HCT116 (cell line): ENCODE data around the gene KCNJ16. TPM values are rescaled to one million over a fixed set of nuclear protein-coding genes. Genes with fewer than 3 reads are reported as not detected.

Experiments used
- ATAC-seq: fragments of 200-7000 bp; cut with Tn5 transposase; 2 replicates; pipeline ENCODE4 v1.9.1; 2020; ENCODE audit warnings: mild to moderate bottlenecking, moderate library complexity
- BruUV-seq: library from RNA; stranded (reverse); fragments of 400-500 nt; replicated peaks from 2 replicates; lab custom pipeline; 2021; lab: Mats Ljungman, UMichigan
- CTCF ChIA-PET: fragments of 300-600 bp; sonication (Branson Sonifier 250); formaldehyde crosslinking; loops from one replicate; lab custom pipeline; 2021; ENCODE audit warnings: antibody characterized with exemption; lab: Charles Lee
- POLR2A ChIA-PET: fragments of 300-600, 350-600 bp; sonication (Branson Sonifier 250); formaldehyde crosslinking; loops from one replicate; lab custom pipeline; 2021; ENCODE audit warnings: antibody characterized with exemption; lab: Charles Lee
- RAD21 ChIA-PET, 2 experiments: fragments of 300-600 bp; sonication (Branson Sonifier 250); formaldehyde crosslinking; loops; one replicate each; lab custom pipeline; 2023; ENCODE audit warnings: low total read pairs in 2 of 2; ENCODE audit not compliant: uncharacterized antibody in 2 of 2, unreplicated experiment in 2 of 2, low non-redundant PET in 1 of 2; lab: Charles Lee
- DNase-seq: peaks from one replicate; pipeline ENCODE4 v3.0.0-alpha.2; 2010; ENCODE audit warnings: low read depth, low spot score
- H2AFZ ChIP-seq: fragments of 200-600 bp; shearing (Covaris generic), sonication (generic); 2 replicates; pipeline ENCODE4 v1.6.1; 2017; ENCODE audit warnings: low read depth, mixed run types, mixed read lengths, antibody characterized with exemption, low read length; ENCODE audit not compliant: poor library complexity, severe bottlenecking
- H3K27ac ChIP-seq: 2 replicates; pipeline ENCODE4 v1.5.1; 2012; ENCODE audit warnings: low read depth, low read length
- H3K27me3 ChIP-seq: fragments of 200-600 bp; sonication (generic); 2 replicates; pipeline ENCODE4 v1.6.1; 2016; ENCODE audit warnings: mixed run types, low read length, mixed read lengths; ENCODE audit not compliant: insufficient read depth
- H3K36me3 ChIP-seq, 2 experiments: fragments of 200-500 bp in 1 of 2; fragments of 200-600 bp in 1 of 2; sonication (Bioruptor generic) in 1 of 2; sonication (generic) in 1 of 2; 2 replicates each; pipeline versions ENCODE4 v1.5.1 to v1.6.1; 2014 to 2016; ENCODE audit warnings: low read length in 2 of 2, inconsistent platforms in 1 of 2, mixed read lengths in 1 of 2, mixed run types in 1 of 2; ENCODE audit not compliant: insufficient read depth in 2 of 2, control insufficient read depth in 1 of 2
- H3K4me1 ChIP-seq, 2 experiments: fragments of 200-600 bp in 1 of 2; sonication (generic) in 1 of 2; 2 replicates each; pipeline versions ENCODE4 v1.5.1 to v1.6.1; 2012 to 2017; ENCODE audit warnings: low read length in 2 of 2, inconsistent platforms in 1 of 2, mild to moderate bottlenecking in 1 of 2, mixed read lengths in 1 of 2, mixed run types in 1 of 2, moderate library complexity in 1 of 2; ENCODE audit not compliant: insufficient read depth in 2 of 2, control insufficient read depth in 1 of 2
- H3K4me2 ChIP-seq: fragments of 200-600 bp; sonication (generic); 2 replicates; pipeline ENCODE4 v1.6.1; 2017; ENCODE audit warnings: mixed run types, low read length, mixed read lengths
- H3K4me3 ChIP-seq, 2 experiments: fragments of 200-600 bp in 1 of 2; sonication (generic) in 1 of 2; replicated peaks in 1 of 2; 2 replicates each; pipeline ENCODE4 v1.5.1; 2011 to 2016; ENCODE audit warnings: low read length in 2 of 2, control low read depth in 1 of 2, low read depth in 1 of 2, mild to moderate bottlenecking in 1 of 2, mixed read lengths in 1 of 2, mixed run types in 1 of 2
- H3K79me2 ChIP-seq: fragments of 200-600 bp; sonication (generic); 2 replicates; pipeline ENCODE4 v1.6.1; 2017; ENCODE audit warnings: mild to moderate bottlenecking, mixed run types, low read length, moderate library complexity, mixed read lengths; ENCODE audit not compliant: insufficient read depth
- H3K9ac ChIP-seq: fragments of 200-600 bp; sonication (generic); 2 replicates; pipeline ENCODE4 v1.6.1; 2016; ENCODE audit warnings: low read length, mixed read lengths
- H3K9me2 ChIP-seq: fragments of 200-600 bp; sonication (generic), shearing (Covaris generic); 2 replicates; pipeline ENCODE4 v1.6.1; 2017; ENCODE audit warnings: mixed run types, mild to moderate bottlenecking, moderate library complexity; ENCODE audit not compliant: insufficient read depth
- H3K9me3 ChIP-seq, 2 experiments: fragments of 200-500 bp in 1 of 2; fragments of 200-600 bp in 1 of 2; sonication (Bioruptor generic) in 1 of 2; sonication (generic) in 1 of 2; 2 replicates each; pipeline ENCODE4 v1.6.1; 2014 to 2017; ENCODE audit warnings: low read length in 2 of 2, mixed read lengths in 2 of 2, inconsistent platforms in 1 of 2, low read depth in 1 of 2, mild to moderate bottlenecking in 1 of 2, mixed run types in 1 of 2, moderate library complexity in 1 of 2; ENCODE audit not compliant: control insufficient read depth in 1 of 2, insufficient read depth in 1 of 2
- H4K20me1 ChIP-seq: fragments of 200-600 bp; sonication (generic), shearing (Covaris generic); 2 replicates; pipeline ENCODE4 v1.6.1; 2017; ENCODE audit warnings: mixed run types, mild to moderate bottlenecking, moderate library complexity; ENCODE audit not compliant: insufficient read depth
- EGR1 ChIP-seq: IDR thresholded peaks from 2 replicates; pipeline ENCODE4 v1.6.1; 2012; ENCODE audit warnings: low read depth
- EZH2phosphoT487 ChIP-seq: fragments of 200-600 bp; IDR thresholded peaks from 2 replicates; pipeline ENCODE4 v1.6.1; 2018; ENCODE audit warnings: antibody characterized with exemption, borderline replicate concordance
- FOSL1 ChIP-seq: IDR thresholded peaks from 2 replicates; pipeline ENCODE4 v1.6.1; 2012; ENCODE audit warnings: low read depth
- JUND ChIP-seq: IDR thresholded peaks from 2 replicates; pipeline ENCODE4 v1.6.1; 2012
- POLR2A ChIP-seq: IDR thresholded peaks from 2 replicates; pipeline ENCODE4 v1.7.0; 2011; ENCODE audit warnings: borderline replicate concordance; ENCODE audit not compliant: insufficient read depth, insufficient read length; ENCODE audit errors: extremely low read depth
- RAD21 ChIP-seq: IDR thresholded peaks from 2 replicates; pipeline ENCODE4 v1.6.1; 2012; ENCODE audit warnings: low read depth, mild to moderate bottlenecking
- SIN3A ChIP-seq: IDR thresholded peaks from 2 replicates; pipeline ENCODE4 v1.6.1; 2012; ENCODE audit warnings: low read depth
- SP1 ChIP-seq: IDR thresholded peaks from 2 replicates; pipeline ENCODE4 v1.6.1; 2012; ENCODE audit warnings: low read depth
- YY1 ChIP-seq: IDR thresholded peaks from 2 replicates; pipeline ENCODE4 v1.6.1; 2011; ENCODE audit warnings: low read length, low read depth, moderate library complexity, mild to moderate bottlenecking; ENCODE audit not compliant: insufficient replicate concordance; ENCODE audit errors: extremely low read depth
- ZFX ChIP-seq: fragments of 450-650 bp; IDR thresholded peaks from 2 replicates; pipeline ENCODE4 v1.6.1; 2017
- ZNF274 ChIP-seq: fragments of 200-500 bp; sonication (Bioruptor generic); IDR thresholded peaks from 2 replicates; pipeline ENCODE4 v1.6.1; 2014; ENCODE audit warnings: mild to moderate bottlenecking, low read depth, low read length, inconsistent platforms
- intact Hi-C: fragments of 100-400 bp; cut with micrococcal nuclease; formaldehyde crosslinking; loops from 2 replicates; pipeline ENCODE4 v1.10.0; 2022
- total RNA-seq: library from RNA; stranded (reverse); gene quantifications from one replicate; pipeline ENCODE4 v1.2.1, GENCODE V29; 2021; ENCODE audit not compliant: unreplicated experiment
- TF ChIP-seq, protein P1 (sequence below): IDR thresholded peaks from 2 replicates; pipeline ENCODE4 v1.6.1; 2012
- TF ChIP-seq, protein P2 (sequence below), 3 experiments: fragments of 200-600 bp in 1 of 3; sonication (generic) in 1 of 3; IDR thresholded peaks in 2 of 3; conservative IDR thresholded peaks in 1 of 3; 2 replicates each; pipeline ENCODE4 v1.5.1; 2012 to 2017; ENCODE audit warnings: low read depth in 2 of 3, low read length in 2 of 3, antibody characterized with exemption in 1 of 3, borderline replicate concordance in 1 of 3, control low read depth in 1 of 3, mild to moderate bottlenecking in 1 of 3, mixed read lengths in 1 of 3, mixed run types in 1 of 3, moderate library complexity in 1 of 3; ENCODE audit not compliant: insufficient read depth in 1 of 3

Gene KCNJ16
- total RNA-seq, 1 experiment from 2014 or later: not detected

DNA sequence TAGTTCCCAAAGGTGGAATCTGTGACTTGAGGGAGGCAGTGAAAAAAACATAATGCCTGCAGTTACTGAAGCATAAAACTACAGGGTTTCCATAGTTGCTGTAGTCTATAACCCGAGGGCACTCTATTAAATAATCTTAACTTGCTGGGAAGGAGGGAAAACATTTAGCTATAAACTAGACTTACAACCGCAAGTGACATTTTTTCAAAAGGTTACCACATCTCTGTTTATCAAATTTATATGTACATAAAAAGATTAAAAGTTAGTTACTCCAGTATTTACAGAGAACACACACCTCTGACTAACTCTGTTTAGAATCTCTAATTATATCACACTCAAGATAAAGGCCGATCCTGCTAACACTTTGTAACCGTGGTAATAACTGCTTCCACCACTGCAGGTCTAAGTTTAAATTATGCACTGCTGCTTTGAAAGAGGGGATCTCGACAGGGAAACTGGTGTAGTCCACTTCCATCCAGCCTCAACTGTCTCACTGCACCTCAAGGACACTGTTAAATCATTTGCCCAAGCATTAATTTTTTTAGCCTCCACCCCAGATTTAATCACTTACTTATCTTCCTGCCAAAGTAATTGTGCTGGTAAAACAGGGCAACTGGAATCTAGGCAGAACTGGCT, 14.6 kb downstream of the KCNJ16 start:
- Histone ChIP-seq H4K20me1 (no peaks in the 10 kb centered on the region), H3K27me3 (no peaks in the 10 kb centered on the region), H3K27ac (no peak overlapping the region), H3K9me2 (no peaks in the 10 kb centered on the region), H3K4me1 (no peaks in the 10 kb centered on the region), H3K79me2 (no peaks in the 10 kb centered on the region), H3K36me3 (no peaks in the 10 kb centered on the region), H3K9ac (no peak overlapping the region), H3K9me3 (peaks cover 0 to 26% of the 10 kb centered on the region in 2 experiments; a peak in 2 of 4 replicates), H3K4me2 (no peak overlapping the region), H2AFZ (no peak overlapping the region), H3K4me3 (no peak overlapping the region)
- TF ChIP-seq, protein P1, sequence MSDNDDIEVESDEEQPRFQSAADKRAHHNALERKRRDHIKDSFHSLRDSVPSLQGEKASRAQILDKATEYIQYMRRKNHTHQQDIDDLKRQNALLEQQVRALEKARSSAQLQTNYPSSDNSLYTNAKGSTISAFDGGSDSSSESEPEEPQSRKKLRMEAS: no peak
- TF ChIP-seq, protein P2, sequence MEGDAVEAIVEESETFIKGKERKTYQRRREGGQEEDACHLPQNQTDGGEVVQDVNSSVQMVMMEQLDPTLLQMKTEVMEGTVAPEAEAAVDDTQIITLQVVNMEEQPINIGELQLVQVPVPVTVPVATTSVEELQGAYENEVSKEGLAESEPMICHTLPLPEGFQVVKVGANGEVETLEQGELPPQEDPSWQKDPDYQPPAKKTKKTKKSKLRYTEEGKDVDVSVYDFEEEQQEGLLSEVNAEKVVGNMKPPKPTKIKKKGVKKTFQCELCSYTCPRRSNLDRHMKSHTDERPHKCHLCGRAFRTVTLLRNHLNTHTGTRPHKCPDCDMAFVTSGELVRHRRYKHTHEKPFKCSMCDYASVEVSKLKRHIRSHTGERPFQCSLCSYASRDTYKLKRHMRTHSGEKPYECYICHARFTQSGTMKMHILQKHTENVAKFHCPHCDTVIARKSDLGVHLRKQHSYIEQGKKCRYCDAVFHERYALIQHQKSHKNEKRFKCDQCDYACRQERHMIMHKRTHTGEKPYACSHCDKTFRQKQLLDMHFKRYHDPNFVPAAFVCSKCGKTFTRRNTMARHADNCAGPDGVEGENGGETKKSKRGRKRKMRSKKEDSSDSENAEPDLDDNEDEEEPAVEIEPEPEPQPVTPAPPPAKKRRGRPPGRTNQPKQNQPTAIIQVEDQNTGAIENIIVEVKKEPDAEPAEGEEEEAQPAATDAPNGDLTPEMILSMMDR (IDR thresholded peaks at IDR 0.05 in 2 of 3, conservative IDR thresholded peaks at IDR 0.05 in 1 of 3; ENCODE audit: borderline replicate concordance in 1 of 3, insufficient read depth in 1 of 3, low read depth in 2 of 3, low read length in 2 of 3): no peak
- intact Hi-C loops: no loop called here
- ChIA-PET POLR2A (no interaction called here), RAD21 (no interaction called here), CTCF (no interaction called here)
- BruUV-seq: no TSS peak
- ATAC-seq (no peak), DNase-seq (no peak)

DNA sequence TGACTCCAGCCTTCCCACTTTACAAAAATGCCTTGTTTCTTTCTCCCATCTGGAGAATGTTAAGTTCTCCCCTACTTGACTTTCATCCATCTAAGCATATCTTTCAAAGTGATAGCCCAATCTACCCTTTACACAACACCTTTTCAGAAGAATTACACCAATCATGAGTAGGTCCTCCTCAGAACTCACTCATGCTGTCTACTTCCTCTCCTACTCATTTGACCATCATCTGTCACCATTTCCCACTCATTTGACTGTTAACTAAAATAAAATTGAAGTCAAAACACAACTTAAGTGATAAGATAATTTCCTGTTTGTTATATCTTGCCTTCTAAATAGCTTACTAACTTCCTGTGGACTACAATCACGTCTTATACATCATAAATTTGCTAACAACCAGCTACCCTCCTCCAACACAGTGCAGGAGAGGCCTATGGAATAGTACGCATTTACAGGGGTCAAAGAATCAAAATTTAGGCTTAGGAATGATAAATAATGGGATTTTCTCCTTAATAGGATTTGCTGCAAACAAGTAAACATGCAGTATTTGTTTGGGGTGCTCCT, 16.1 kb downstream of the KCNJ16 start:
- DNase-seq (no peak), ATAC-seq (no peak)
- Histone ChIP-seq H3K36me3 (no peaks in the 10 kb centered on the region), H3K27me3 (no peaks in the 10 kb centered on the region), H2AFZ (no peak overlapping the region), H3K4me1 (no peaks in the 10 kb centered on the region), H3K4me3 (no peak overlapping the region), H3K79me2 (no peaks in the 10 kb centered on the region), H3K27ac (no peak overlapping the region), H3K9me3 (peaks cover 0 to 24% of the 10 kb centered on the region in 2 experiments; a peak in 2 of 4 replicates), H3K9me2 (no peaks in the 10 kb centered on the region), H3K4me2 (no peak overlapping the region), H4K20me1 (no peaks in the 10 kb centered on the region), H3K9ac (no peak overlapping the region)
- no TSS peak for BruUV-seq
- intact Hi-C loops: no loop called here
- ChIA-PET CTCF (no interaction called here), RAD21 (no interaction called here), POLR2A (no interaction called here)
- TF ChIP-seq JUND: no peak
- TF ChIP-seq SP1: no peak
- TF ChIP-seq SIN3A: no peak
- TF ChIP-seq ZNF274: no peak
- TF ChIP-seq, protein P1: no peak
- no peak for TF ChIP-seq YY1
- TF ChIP-seq, protein P2 (IDR thresholded peaks at IDR 0.05 in 2 of 3, conservative IDR thresholded peaks at IDR 0.05 in 1 of 3; ENCODE audit: borderline replicate concordance in 1 of 3, insufficient read depth in 1 of 3, low read depth in 2 of 3, low read length in 2 of 3): no peak
- TF ChIP-seq POLR2A: no peak
- TF ChIP-seq EZH2phosphoT487: no peak
- no peak for TF ChIP-seq FOSL1
- no peak for TF ChIP-seq RAD21
- no peak for TF ChIP-seq ZFX
- TF ChIP-seq EGR1: no peak
